Frontal cortex (tissue), 4 donors: Measurements from ENCODE around the gene HELZ. TPM values are rescaled to one million over a fixed set of nuclear protein-coding genes. Genes with fewer than 3 reads are reported as not detected.
A peak's percentile ranks its signal among the peaks of the same experiment; 100 is the strongest.

Source experiments
- DNase-seq, 2 donors: peaks; one replicate each; pipeline ENCODE4 v3.0.0; 2012; ENCODE audit warnings: low spot score in 2 of 2
- FAIRE-seq: peaks from 2 replicates; lab custom pipeline; 2012; peaks lifted over from hg19 to GRCh38; lab: Jason Lieb, UNC
- total RNA-seq: library from RNA; depleted of rRNA; stranded (reverse); fragments of >200 nt; gene quantifications from one replicate; pipeline ENCODE4 v1.2.3, GENCODE V29; 2014
- donor health status: control.
- donor health status: control.
- donor health status: control.

Gene HELZ
- total RNA-seq, 1 donor from 2014 or later = 37.1 TPM

DNA sequence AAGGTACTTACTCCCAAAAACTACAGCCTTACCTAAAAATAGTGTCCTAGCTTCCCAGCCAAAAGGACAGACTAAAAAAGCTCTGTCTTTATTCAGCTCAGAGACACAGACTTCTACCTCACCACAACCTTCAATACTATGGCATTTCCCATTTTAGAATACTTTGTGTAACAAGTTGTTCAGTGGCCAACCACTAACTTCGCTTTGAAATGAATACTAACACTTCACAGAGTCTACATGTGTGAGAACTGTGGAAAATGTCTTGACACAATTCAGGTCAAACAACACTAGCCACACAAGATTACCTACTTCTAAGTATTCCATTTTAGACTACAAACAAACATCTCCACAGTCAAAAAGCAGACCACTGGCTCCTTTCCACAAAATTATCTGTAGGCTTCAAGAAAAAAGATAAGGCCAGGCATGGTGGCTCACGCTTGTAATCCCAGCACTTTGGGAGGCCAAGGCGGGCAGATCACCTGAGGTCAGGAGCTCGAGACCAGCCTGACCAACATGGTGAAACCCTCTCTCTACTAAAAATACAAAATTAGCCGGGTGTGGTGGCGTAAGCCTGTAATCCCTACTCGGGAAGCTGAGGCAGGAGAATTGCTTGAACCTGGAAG lies 3.2 kb downstream of the HELZ start:
- DNase-seq (no peak), FAIRE-seq (no peak)

DNA sequence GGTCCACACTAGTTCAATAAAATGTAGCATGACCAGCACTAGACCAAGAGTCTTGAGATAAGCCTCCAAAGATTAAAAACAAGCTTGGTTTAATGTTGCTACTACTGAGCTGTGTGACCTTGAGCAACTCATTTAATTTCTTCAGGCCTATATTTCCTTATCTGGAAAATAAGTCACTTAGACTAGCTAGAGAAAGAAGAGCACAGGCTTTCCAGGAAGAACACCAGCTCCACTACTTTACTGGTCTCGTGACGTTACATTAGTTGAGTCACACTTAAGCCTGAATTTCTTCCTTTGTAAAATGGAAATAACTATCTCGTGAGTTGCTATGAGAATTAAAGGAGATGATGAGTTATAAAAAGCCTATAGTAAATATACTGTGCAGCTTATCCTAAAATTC lies 5.4 kb downstream of the HELZ start:
- DNase-seq (no peak), FAIRE-seq (no peak)

DNA sequence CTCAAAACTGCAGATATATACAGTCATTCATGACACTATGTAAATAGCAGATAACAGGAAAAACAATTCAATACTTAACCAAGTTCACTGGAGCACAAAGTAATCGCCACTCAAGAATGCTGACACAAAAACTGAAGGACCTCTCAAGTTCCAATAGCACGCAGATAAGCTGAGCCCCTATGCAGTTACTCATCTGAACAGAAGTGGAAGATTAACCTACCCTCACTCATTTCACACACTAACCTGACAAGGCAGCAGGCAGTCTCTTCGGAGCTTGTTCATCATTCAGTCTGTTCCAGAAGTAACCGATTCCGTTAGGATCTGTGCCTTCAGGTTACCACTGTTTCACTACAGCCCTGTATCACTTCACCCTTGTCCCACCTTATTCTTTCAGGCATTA lies 6.0 kb downstream of the HELZ start:
- DNase-seq (no peak), FAIRE-seq (no peak)

DNA sequence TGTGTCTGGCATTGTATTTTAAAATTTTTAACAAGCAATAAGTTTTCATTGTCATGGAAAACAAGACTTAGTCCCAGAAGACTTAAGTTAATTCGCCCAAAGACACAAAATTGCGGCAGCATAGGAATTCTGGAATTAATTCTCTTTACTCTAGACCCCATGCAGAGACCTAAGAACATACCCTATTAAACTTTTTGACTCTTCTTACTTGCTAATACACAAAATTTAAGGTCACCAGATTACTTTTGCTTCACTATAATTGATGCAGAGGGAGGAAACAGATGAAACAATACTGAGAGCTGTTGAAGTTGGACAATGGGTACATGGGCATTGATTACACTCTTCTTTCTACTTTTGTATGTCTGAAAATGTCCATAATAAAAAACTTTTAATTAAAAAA lies 12.6 kb downstream of the HELZ start:
- no peak for FAIRE-seq
- no peak for DNase-seq

DNA sequence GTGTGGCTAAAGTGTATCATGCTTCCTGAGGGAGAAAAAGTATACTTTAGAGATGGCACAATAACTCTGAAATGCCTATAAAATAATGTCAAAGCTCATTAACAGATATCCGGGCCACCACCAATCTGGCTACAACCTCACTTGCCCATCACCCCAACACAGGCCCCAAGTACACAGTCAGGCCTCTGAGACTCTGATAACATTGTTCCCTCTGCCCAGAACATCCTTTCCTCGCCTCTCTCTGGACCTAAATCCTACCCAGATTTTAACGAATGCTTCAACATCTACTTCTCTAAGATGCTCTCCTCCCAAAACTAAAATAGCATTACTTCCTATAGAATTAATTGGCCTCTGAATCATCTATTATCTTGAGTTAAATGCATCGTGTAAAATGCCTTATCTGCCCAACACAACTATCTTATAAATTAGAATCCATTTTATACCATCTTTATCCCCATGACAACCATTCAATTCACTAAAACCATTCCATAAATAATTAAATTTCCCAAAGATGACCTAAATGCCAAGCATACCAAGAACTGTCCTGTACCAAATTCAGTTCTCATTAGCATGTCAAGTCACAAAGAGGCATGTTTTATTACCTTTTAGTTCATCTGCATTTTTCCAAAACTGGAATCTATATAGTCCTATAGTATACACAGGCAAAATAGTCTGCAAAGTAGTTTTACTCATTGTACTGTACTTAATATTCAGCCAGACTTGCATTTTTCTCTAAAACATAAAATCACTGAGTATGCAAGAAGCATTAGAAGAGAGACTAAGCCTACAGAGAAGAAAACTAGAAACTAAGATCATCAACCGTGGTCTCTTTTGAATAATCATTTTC lies 15.7 kb downstream of the HELZ start:
- FAIRE-seq = no peak
- no peak for DNase-seq

DNA sequence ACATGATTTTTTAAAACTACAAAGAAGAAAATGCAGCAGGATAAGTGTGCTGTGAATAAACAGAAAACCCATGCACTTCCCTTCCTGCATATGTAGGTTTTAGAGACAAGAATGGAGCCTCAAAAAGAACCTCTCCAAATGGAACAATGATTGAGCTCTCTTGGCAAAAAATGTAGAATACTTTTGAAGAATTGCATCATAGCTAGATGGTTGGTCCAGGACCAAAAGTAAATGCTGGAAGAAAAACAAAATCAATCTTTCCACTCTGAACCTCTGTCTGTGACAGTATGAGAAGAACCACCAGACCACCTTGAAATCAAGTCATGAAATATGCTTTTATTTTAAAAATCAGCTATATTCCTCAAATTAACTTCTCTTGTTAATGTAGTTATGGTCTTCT lies 17.5 kb downstream of the HELZ start:
- no peak for FAIRE-seq
- DNase-seq = no peak

DNA sequence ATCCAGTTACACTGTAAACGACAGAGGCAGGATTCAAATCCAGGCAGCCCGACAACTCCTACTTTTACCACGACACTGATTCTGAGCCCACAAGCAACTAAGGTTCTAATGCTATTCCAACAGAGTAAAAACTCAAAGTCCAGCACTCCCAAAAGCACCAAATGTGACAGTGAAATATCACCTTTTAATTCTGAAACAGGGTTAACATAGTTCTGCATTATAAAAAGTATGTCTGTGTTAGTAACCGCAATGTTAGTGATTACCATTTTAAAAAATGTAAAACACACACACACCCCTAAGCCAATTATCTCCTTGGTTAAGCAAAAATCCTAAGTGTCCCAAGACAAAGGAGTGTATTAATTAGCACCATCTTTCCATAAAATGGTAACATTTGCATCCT lies 19.7 kb downstream of the HELZ start:
- DNase-seq (no peak), FAIRE-seq (no peak)

DNA sequence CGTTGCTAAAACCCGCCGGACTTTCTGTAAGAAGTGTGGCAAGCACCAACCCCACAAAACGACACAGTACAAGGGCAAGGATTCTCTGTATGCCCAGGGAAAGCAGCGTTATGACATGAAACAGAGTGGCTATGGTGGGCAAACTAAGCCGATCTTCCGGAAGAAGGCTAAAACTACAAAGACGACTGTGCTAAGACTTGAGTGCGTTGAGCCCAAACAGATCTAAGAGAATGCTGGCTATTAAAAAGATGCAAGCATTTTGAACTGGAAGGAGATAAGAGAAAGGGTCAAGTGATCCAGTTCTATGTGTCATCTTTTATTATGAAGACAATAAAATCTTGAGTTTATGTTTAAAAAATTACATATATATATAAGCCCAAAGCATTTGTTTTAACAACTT lies 20.3 kb downstream of the HELZ start:
- DNase-seq (no peak), FAIRE-seq (no peak)

DNA sequence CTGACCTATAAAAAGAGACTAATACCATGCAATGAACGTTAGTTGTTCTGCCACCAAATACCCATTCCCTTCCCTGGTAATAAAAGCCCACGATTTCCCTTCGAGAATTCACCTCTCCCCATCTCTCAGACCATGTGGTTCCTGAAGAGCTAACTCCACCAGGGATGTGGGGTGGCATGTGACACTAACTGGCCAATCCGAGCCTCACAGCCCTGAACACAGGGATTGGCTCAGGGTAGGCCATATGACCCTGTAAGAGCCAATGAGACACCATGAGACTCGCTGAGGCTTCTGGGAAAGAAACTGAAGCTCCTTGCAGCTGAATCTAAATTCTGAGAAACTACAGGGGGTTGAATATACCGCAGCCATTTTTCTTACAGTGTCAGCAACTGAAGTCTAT lies 21.1 kb downstream of the HELZ start:
- FAIRE-seq (no peak), DNase-seq (no peak)

DNA sequence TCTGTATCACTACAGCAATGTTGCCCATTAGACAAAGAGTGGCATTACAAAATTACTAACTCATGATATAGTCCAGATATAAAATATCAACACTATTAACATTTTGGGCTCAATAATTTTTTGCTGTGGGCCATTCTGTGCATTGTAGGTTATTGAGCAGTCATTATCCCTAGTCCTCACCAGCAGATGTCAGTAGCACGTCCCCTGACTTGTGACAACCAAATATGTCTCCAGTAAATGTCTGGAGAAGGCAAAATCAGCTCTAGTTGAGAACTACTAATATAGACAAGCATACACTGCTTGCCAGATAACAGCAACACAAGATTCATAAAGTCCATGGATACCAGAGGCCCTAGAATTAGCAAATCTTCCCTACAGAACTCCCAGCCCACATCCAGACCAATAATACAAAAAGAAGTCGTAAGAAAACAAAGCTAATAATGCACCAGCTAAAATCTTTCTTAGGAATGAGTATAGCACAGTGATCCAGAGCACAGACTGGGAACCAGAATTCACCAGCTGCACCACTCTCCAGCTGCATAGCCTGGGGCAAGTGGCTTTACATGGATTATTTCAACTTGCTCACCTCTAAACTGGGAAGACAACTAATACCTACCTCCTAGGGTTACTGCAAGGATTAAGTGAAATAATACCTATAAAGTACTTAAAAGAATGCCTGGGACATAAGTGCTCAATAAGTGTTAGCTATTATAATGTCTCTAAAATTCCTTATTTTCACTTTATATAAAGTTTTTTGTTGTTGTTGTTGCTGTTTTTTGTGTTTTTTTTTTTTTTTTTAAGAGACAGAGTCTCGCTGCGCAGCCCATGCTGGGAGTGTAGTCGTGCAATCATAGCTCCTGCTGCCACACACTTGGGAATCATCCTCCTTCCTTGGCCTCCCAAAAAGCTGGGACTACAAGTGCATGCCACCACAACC lies 23.7 kb downstream of the HELZ start:
- FAIRE-seq (no peak), DNase-seq (peak in 1 of 2 donors; percentile 42)

DNA sequence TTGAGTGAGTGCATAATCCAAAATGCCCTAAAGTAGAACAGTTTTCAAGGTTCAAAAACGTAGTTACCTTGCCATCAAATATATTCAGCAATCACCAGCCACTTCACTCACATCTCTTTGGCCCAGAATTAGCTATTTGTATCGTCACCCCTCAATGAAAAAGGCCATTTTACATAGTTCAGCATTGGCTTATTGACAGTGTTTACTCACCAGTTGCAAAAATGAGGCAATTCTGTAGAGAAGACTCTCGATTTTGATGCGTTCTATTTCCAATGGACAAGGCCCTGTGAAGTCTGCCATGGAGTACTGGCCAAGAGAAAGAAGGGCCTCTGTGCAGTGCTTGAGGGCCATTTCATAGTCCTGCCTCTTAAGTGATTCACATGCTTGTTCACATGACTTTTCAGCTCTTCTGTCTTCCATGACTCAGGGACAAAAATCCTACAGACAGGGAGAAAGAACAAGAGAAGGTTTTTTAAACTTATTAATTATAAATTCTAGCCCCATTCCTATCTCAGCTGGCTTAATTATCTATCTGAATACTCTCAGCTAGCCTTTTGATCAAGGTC lies 26.5 kb downstream of the HELZ start:
- peak in 1 of 2 donors; percentile 5 for DNase-seq
- no peak for FAIRE-seq

DNA sequence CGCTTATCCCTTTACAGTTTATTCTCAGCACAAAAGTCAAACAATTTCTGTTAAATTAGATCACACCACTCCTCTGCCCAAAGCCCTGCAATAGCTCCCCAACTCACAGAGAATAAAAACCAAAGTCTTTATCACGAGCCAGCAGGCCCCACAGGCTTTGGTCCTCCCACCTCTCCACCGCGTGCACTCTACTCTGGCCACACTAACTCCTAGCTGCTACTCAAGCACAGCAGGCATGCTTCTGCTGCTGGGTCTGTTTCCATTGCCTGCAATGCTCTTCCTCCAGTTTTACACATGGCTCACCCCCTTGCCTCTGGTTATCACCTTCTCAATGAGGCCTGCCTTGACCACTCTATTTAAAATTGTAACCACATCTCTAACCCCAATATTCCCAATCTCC lies 27.6 kb downstream of the HELZ start:
- FAIRE-seq (no peak), DNase-seq (no peak)

DNA sequence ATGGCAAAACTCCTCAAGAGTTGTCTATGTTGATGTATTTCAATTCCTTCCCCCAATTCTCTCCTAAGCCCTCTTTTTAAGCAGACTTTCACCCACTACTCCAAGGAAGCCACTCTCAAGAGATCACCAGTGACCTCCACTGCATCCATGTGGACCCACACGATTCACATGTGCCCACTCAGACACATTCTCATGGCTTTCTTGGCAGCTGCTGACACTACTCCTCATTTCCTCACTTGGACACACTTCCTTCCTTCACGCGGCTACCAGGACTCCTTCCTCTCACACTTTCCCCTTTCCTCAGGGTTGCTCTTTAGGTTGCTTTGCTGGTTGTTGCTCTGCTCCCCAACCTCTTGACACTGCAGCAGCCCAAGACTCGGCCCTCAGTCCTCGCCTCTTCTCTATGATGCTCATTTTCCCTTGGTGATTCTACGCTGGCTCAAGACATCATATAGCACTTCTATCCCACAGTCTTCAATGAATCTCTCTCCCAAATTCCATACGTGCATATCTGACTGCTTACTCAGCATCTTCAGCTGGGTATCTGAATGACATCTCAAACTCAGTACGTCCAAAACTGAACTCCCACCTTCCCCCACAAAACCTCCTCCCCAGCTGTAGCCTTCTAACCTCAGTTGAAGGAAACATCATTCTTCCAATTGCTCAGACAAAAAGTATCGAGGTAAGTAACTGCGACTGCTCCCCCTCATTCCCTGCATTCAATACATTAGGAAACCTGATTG lies 28.2 kb downstream of the HELZ start:
- DNase-seq (no peak), FAIRE-seq (no peak)

DNA sequence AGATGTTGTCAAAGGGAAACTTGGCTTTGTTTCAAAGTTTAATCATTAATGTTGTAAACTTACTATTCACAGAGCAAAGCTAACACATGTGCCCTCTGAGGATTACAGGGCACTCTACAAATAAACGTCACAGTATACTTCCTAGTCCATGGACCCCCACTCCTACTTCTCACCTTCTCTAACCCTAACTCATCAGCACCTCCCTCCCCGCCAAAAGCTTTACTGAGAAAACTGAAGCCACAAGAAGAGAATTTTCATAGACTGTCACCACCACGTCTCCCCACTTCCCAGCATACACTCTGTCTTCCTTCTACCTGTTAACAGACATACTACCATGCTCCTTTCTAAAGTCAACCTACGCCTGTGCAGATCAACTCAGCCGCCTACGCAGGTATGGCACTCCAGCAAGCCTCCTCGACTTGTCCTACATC lies 29.0 kb downstream of the HELZ start:
- no peak for DNase-seq
- FAIRE-seq = no peak

DNA sequence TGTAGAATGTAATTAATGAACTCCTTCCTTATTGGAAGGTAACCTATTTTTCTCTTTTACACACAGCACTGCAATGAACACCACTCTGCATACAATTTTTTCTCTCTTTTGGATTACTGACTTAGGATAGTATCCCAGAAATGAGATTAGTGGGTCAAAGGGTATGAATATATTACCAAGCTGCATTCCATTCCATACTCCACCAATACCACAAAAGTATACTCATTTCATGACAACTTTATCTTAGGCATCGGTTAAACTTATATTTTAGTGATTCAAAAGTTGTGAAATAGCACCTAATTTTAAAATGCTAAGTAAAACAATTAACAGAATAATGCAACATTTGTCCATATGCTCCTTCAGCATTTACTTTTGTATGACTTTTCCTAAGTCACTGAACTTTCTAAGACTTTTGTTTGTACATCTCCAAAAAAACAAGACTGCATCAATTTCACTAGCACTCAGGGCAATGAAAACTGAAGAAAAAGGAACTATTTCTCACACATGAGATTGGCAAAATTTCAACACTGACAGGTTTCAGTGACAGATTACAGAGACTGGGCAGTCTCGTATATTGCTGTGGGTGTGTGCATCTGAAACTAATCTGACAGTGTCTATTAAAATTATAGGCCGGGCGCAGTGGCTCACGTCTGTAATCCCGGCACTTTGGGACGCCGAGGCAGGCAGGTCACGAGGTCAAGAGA lies 32.1 kb downstream of the HELZ start:
- no peak for FAIRE-seq
- no peak for DNase-seq

DNA sequence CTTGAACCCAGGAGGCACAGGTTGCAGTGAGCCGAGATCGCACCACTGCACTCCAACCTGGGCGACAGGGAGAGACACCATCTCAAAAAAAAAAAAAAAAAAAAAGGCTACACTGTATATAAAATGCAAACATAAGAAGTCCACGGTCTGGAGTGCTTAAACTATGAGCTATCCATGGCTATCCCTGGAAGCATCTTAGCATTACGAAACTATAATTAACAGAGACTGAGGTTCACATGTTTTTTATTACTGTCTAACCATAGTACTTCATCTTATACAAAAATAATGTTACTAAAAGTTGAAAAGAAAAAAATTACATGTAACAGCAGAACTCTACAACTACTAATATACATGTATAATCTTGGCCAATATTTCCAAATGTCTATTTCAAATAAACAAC lies 32.8 kb downstream of the HELZ start:
- DNase-seq (no peak), FAIRE-seq (no peak)

DNA sequence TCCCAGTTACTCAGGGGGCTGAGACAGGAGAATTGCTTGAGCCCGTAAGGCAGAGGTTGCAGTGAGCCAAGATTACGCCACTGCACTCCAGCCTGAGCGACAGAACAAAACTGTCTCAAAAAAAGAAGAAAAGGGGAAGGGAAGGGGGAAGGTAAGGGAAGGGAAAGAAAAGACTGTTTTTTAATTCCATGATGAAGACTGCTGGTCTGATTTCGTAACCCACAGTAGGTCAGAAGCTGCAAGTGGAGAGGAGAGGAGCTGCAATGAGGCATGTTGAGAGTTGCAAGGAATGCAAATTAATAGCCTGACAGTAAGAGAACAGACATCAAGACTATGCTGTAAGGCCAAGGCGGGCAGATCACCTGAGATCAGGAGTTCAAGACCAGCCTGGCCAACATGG lies 33.3 kb downstream of the HELZ start:
- DNase-seq = no peak
- FAIRE-seq = no peak

DNA sequence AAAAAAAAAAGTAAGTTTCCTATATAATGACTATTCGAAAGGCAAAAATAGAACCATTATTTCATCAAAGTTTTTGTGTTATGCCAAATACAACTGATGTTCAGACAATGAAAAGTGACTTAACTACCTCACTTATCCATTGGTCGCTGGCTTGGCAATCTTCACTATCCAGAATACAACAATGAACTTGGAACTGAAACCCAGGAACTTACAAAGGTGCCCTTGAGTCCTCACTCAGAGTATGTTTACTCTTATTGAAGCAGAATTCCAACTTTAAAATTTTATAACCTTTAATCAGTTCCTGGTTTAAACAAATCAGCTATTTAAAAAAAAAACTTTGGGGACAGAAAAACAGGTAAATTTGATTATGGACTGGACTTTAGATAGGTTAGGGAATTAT lies 34.1 kb downstream of the HELZ start:
- FAIRE-seq (no peak), DNase-seq (no peak)

DNA sequence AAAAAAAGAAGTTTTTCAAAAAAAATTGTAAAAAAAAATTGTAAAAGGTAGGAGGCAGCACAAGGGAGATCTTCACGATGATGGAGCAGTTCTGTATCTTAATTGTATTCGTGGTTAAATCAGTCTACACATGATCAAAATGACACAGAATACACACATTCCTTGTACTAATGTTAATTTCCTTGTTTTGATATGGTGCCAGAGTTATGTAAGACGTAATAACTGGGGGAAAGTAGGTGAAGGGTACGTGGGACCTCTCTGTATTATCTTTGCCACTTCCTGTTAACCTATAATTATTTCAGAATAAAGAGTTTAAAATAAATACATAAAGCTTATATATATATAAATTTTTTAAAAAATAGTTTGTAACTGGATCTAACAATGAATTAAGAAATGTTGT lies 36.8 kb downstream of the HELZ start:
- no peak for FAIRE-seq

More for the DNA sequence above, 36.8 kb downstream of the HELZ start:
- DNase-seq = no peak
